Prostate gland (tissue), 2 donors: Measurements from ENCODE around the gene ABCG1.

Experiments used
- POLR2A ChIP-seq: fragments of 450-650 bp; IDR thresholded peaks from one replicate; pipeline ENCODE4 v1.6.1; 2016; ENCODE audit warnings: antibody characterized with exemption, mild to moderate bottlenecking
- POLR2AphosphoS5 ChIP-seq: sonication (generic); formaldehyde crosslinking; IDR thresholded peaks from one replicate; pipeline ENCODE4 v1.6.1; 2017; ENCODE audit warnings: antibody characterized with exemption
- TF ChIP-seq, protein P1 (sequence below), 4 experiments: fragments of 200-600 bp in 2 of 4; fragments of 450-650 bp in 2 of 4; sonication (generic) in 2 of 4; IDR thresholded peaks; 1 replicate in 3 of 4; 2 replicates in 1 of 4; pipeline ENCODE4 v1.5.1; 2016 to 2019; ENCODE audit warnings: antibody characterized with exemption in 4 of 4, mild to moderate bottlenecking in 2 of 4, moderate library complexity in 2 of 4

DNA sequence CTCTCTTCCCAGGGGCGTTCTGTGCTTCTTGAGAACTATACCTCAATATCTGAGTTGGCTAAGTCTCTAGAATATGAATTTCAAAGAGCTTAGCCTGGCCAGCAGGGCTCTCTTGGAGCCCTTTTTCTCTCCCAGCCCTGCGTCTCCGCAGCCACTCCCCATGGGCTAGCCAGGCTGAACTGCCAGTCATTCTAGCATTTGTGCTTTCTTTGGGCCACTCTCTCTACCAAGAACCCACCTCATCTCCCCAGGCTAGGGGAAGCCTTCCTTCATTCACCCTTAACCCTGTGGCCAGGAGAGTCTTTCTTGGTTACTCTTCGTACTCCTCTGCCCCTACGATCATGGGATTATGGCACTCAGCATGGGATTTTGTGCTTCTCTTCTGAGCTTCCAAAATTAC is 18.2 kb downstream of the ABCG1 start:
- TF ChIP-seq POLR2A = no peak
- TF ChIP-seq, protein P1, sequence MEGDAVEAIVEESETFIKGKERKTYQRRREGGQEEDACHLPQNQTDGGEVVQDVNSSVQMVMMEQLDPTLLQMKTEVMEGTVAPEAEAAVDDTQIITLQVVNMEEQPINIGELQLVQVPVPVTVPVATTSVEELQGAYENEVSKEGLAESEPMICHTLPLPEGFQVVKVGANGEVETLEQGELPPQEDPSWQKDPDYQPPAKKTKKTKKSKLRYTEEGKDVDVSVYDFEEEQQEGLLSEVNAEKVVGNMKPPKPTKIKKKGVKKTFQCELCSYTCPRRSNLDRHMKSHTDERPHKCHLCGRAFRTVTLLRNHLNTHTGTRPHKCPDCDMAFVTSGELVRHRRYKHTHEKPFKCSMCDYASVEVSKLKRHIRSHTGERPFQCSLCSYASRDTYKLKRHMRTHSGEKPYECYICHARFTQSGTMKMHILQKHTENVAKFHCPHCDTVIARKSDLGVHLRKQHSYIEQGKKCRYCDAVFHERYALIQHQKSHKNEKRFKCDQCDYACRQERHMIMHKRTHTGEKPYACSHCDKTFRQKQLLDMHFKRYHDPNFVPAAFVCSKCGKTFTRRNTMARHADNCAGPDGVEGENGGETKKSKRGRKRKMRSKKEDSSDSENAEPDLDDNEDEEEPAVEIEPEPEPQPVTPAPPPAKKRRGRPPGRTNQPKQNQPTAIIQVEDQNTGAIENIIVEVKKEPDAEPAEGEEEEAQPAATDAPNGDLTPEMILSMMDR (IDR thresholded peaks at IDR 0.05) = no peak
- TF ChIP-seq POLR2AphosphoS5 = no peak
